GM12864 (cell line): ENCODE data around the gene CBX7.

ENCODE experiments used
- DNase-seq: peaks from one replicate; pipeline ENCODE4 v3.0.0-alpha.2; 2011; ENCODE audit warnings: low read depth
- H3K4me3 ChIP-seq: 2 replicates; pipeline ENCODE4 v1.5.1; 2011; ENCODE audit warnings: mild to moderate bottlenecking, low read depth, low read length, control low read depth
- CTCF ChIP-seq: IDR thresholded peaks from 2 replicates; pipeline ENCODE4 v1.5.1; 2011; ENCODE audit warnings: low read depth, mild to moderate bottlenecking, moderate library complexity, low read length, control low read depth, inconsistent platforms; ENCODE audit errors: missing control alignments

CBX7 gene

GRCh38 chr22:39109361-39109760 is 43.1 kb downstream of the CBX7 start:
- no peak overlapping the region for H3K4me3 ChIP-seq
- no peak for DNase-seq
- no peak for TF ChIP-seq CTCF

GRCh38 chr22:39108487-39108886 is 44.0 kb downstream of the CBX7 start:
- TF ChIP-seq CTCF, result no peak
- H3K4me3 ChIP-seq, result no peak overlapping the region
- DNase-seq, result no peak

DNA sequence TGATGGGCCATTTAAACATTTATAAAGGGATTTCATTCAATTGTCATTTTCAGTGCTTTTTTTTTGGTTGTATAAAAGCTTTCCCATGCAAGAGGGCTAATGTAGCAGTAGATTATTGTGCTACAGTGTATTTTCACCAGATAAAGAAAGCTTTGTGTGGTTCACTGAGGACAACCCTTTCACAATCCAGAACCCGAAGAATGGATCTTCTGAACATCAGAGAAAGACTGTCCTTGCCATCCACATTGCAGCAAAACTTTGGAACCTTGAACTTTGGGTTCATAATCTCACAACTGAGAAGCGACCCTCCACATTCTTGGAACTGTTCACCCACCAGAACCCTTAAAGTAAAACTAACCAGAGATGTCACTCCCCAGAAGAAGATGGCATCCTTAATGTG is 46.2 kb downstream of the CBX7 start:
- DNase-seq, result no peak
- TF ChIP-seq CTCF, result no peak
- no peak overlapping the region for H3K4me3 ChIP-seq

GRCh38 chr22:39103431-39103830 is 49.0 kb downstream of the CBX7 start:
- DNase-seq, result no peak
- no peak overlapping the region for H3K4me3 ChIP-seq
- no peak for TF ChIP-seq CTCF

GRCh38 chr22:39101226-39101625 is 51.3 kb downstream of the CBX7 start:
- DNase-seq, result no peak
- H3K4me3 ChIP-seq, result no peak overlapping the region
- TF ChIP-seq CTCF, result no peak

GRCh38 chr22:39098576-39098975 is 53.9 kb downstream of the CBX7 start:
- DNase-seq, result no peak
- no peak for TF ChIP-seq CTCF
- no peak overlapping the region; the same call in 1 of the 2 replicates for H3K4me3 ChIP-seq

DNA sequence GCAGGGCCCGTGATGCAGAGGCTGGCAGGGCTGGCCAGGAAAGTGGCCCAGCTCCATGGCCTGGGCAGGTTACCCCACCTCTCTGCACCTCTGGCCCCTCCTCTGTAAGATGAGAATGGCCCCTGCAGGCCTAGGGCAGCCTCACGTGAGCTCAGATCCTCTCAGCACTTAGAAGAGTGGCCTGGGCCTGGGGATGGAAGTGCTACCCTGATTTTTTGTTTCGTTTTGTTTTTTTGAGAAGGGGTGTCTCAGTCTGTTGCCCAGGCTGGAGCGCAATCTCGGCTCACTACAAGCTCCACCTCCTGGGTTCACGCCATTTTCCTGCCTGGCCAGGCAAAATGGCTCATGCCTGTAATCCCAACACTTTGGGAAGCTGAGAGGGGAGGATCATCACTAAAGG is 54.5 kb downstream of the CBX7 start:
- DNase-seq, result peak; percentile 82
- H3K4me3 ChIP-seq, result peak overlapping the region; percentile 15; the same call in 1 of the 2 replicates
- TF ChIP-seq CTCF, result no peak
